HepG2 (cell line): ENCODE measurements around the gene PSMB3. TPM values are rescaled to one million over a fixed set of nuclear protein-coding genes. Genes with fewer than 3 reads are reported as not detected.

ENCODE experiments used
- AFF4 ChIP-seq: sonication (generic); formaldehyde crosslinking; IDR thresholded peaks from 2 replicates; pipeline ENCODE4 v1.4.0; 2020; ENCODE audit warnings: missing genetic modification reagents
- CBX1 ChIP-seq: IDR thresholded peaks from one replicate; pipeline ENCODE4 v1.6.1; 2016; ENCODE audit warnings: antibody characterized with exemption, low read depth
- GABPA ChIP-seq, 2 experiments: IDR thresholded peaks; 2 replicates each; pipeline ENCODE4 v1.6.1; 2011 to 2016; ENCODE audit warnings: low read depth in 2 of 2, low read length in 1 of 2, missing biosample characterization in 1 of 2, missing genetic modification characterization in 1 of 2
- HNRNPL ChIP-seq: fragments of 200-400 bp; formaldehyde crosslinking; IDR thresholded peaks from 2 replicates; pipeline ENCODE4 v1.6.1; 2017; ENCODE audit warnings: mild to moderate bottlenecking, low read depth, low read length
- MTA3 ChIP-seq: sonication (generic); formaldehyde crosslinking; IDR thresholded peaks from 2 replicates; pipeline ENCODE4 v1.4.0; 2020; ENCODE audit warnings: missing genetic modification reagents
- SMARCC2 ChIP-seq: fragments of 450-650 bp; IDR thresholded peaks from 2 replicates; pipeline ENCODE4 v1.6.1; 2017; ENCODE audit warnings: antibody characterized with exemption, mild to moderate bottlenecking
- SMYD3 ChIP-seq: sonication (generic); formaldehyde crosslinking; IDR thresholded peaks from 2 replicates; pipeline ENCODE4 v1.8.1; 2023; ENCODE audit warnings: mild to moderate bottlenecking, missing genetic modification reagents
- ZBTB40 ChIP-seq, 2 experiments: fragments of 450-650 bp in 1 of 2; sonication (generic) in 1 of 2; formaldehyde crosslinking in 1 of 2; IDR thresholded peaks; 2 replicates each; pipeline versions ENCODE4 v1.6.1 to v1.8.0; 2016 to 2022; ENCODE audit warnings: antibody characterized with exemption in 1 of 2, mild to moderate bottlenecking in 1 of 2, missing genetic modification reagents in 1 of 2
- ZNF451 ChIP-seq: sonication (generic); formaldehyde crosslinking; IDR thresholded peaks from 2 replicates; pipeline ENCODE4 v1.5.0; 2020; ENCODE audit warnings: mild to moderate bottlenecking, missing genetic modification reagents
- ZNF567 ChIP-seq: sonication (generic); formaldehyde crosslinking; IDR thresholded peaks from 2 replicates; pipeline ENCODE4 v1.8.1; 2023; ENCODE audit warnings: mild to moderate bottlenecking, missing genetic modification reagents, borderline replicate concordance
- polyA plus RNA-seq, 8 experiments: library from polyadenylated mRNA; depleted of rRNA in 3 of 8; stranded (reverse) in 7 of 8; unstranded in 1 of 8; fragments of >200 nt; fragmentation: Illumina TruSeq in 4 of 8; extraction: Trizol in 4 of 8; gene quantifications; 2 replicates each; pipeline versions ENCODE4 v1.2.1 to v1.2.3, GENCODE V29; 2011 to 2016; ENCODE audit warnings: low read depth in 4 of 8, missing spikeins in 1 of 8, mixed read lengths in 1 of 8; ENCODE audit not compliant: insufficient read depth in 1 of 8
- total RNA-seq, 5 experiments: library from RNA; depleted of rRNA; stranded (reverse); fragments of >200 nt; fragmentation: Illumina TruSeq; extraction: Trizol; gene quantifications; 2 replicates each; pipeline ENCODE4 v1.2.3, GENCODE V29; 2016; ENCODE audit warnings: low read depth in 1 of 5
- TF ChIP-seq, protein P1 (sequence below): sonication (generic); formaldehyde crosslinking; IDR thresholded peaks from 2 replicates; pipeline ENCODE4 v1.5.1; 2020; ENCODE audit warnings: mild to moderate bottlenecking, missing genetic modification reagents, borderline replicate concordance
- TF ChIP-seq, protein P2 (sequence below): sonication (generic); formaldehyde crosslinking; IDR thresholded peaks from 2 replicates; pipeline ENCODE4 v1.5.0; 2020; ENCODE audit warnings: missing genetic modification reagents, mild to moderate bottlenecking, borderline replicate concordance

Gene PSMB3
- total and polyA plus RNA-seq, 2 of the 13 experiments (the other 11 are each of a cell fraction or from before 2014, with no cell fraction given): 366 to 517 TPM

DNA sequence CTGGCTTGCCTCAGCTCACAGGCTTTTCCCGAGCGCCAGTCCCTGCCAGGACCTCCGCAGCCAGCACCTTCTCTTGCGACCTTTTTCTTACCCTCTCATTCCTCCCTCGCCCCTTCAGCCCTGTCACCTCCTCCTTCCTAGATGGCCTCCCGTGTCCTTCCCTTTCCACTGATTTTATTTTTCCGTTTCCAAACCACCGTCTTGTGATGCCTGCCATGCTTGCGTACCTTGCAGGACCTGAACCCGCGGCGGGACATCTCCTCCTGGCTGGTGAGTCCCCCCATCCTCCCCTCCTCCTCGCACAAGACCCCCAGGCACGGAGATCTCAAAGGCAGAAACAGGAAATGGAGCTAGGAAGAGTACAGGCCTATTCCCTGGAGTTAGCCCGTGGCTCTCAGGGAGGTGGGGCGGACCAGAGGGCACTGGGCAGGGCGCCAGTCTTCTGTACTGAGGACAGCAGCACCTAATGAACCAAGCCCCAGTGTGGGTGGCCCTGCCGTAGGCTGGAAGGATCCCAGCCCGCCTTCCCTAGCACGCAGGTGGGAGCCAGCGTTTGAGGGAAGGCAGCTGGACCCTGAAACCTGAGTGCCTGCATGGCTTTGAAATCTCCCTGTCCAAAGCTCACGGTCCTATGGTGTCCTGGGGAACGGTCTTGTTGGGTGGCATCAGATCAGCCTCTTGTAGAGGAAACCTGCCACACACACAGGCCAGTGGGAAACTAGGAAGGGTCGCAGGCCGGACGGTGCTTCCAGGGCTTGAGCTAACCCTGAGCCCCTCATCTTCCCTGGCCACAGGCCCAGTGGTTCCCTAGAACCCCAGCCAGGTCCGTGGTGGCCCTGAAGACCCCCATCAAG, 21.8 kb upstream of the PSMB3 start (continued):
- TF ChIP-seq AFF4 (CRISPR knock-in tag): peak; percentile 58; the same call in 1 of the 2 replicates
- TF ChIP-seq ZNF567: no peak
- no peak for TF ChIP-seq GABPA (IDR thresholded peaks at IDR 0.05; ENCODE audit: low read depth, low read length)
- TF ChIP-seq GABPA (CRISPR knock-in tag; IDR thresholded peaks at IDR 0.05; ENCODE audit: low read depth): peak; percentile 61
- no peak; the same call in 1 of the 2 replicates for TF ChIP-seq ZNF451 (CRISPR knock-in tag)
- TF ChIP-seq, protein P1, sequence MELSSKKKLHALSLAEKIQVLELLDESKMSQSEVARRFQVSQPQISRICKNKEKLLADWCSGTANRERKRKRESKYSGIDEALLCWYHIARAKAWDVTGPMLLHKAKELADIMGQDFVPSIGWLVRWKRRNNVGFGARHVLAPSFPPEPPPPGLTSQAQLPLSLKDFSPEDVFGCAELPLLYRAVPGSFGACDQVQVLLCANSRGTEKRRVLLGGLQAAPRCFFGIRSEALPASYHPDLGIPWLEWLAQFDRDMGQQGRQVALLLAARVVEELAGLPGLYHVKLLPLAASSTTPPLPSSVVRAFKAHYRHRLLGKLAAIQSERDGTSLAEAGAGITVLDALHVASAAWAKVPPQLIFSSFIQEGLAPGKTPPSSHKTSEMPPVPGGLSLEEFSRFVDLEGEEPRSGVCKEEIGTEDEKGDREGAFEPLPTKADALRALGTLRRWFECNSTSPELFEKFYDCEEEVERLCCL (CRISPR knock-in tag): no peak
- TF ChIP-seq, protein P2, sequence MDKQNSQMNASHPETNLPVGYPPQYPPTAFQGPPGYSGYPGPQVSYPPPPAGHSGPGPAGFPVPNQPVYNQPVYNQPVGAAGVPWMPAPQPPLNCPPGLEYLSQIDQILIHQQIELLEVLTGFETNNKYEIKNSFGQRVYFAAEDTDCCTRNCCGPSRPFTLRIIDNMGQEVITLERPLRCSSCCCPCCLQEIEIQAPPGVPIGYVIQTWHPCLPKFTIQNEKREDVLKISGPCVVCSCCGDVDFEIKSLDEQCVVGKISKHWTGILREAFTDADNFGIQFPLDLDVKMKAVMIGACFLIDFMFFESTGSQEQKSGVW (CRISPR knock-in tag): no peak
- TF ChIP-seq CBX1: no peak
- peak; percentile 92 for TF ChIP-seq HNRNPL
- no peak for TF ChIP-seq SMARCC2
- TF ChIP-seq SMYD3 (CRISPR knock-in tag): 0 out of 2 replicates have a peak, but pooled peaks have one; percentile 78
- TF ChIP-seq MTA3 (CRISPR knock-in tag): no peak
- TF ChIP-seq ZBTB40 (IDR thresholded peaks at IDR 0.05): no peak
- no peak for TF ChIP-seq ZBTB40 (CRISPR knock-in tag; IDR thresholded peaks at IDR 0.05)
